ENCODE results near the gene MLF2. TPM values are rescaled to one million over a fixed set of nuclear protein-coding genes. Genes with fewer than 3 reads are reported as not detected.

MLF2 gene
- total and polyA plus RNA-seq, 2 of the 13 experiments (the other 11 are each of a cell fraction or from before 2014, with no cell fraction given) = 88.1 to 167 TPM

GRCh38 chr12:6778574-6779550, 25.9 kb upstream of the MLF2 start (continued):
- TF ChIP-seq SNAPC4 (CRISPR knock-in tag; IDR thresholded peaks at IDR 0.05) (0 out of 2 replicates have a peak, but pooled peaks have one; percentile 69), ZNF281 (CRISPR knock-in tag; IDR thresholded peaks at IDR 0.05; ENCODE audit: borderline replicate concordance) (peak; percentile 98), IKZF5 (CRISPR knock-in tag; IDR thresholded peaks at IDR 0.05) (peak; percentile 71), ARID4A (CRISPR knock-in tag; IDR thresholded peaks at IDR 0.05; ENCODE audit: borderline replicate concordance) (peak; percentile 65), SPEN (CRISPR knock-in tag; IDR thresholded peaks at IDR 0.05; ENCODE audit: low read depth) (peak; percentile 64; the same call in 1 of the 2 replicates), IKZF4 (CRISPR knock-in tag; IDR thresholded peaks at IDR 0.05; ENCODE audit: borderline replicate concordance, low read depth, not compliant biosample characterization) (peak; percentile 40), ZNF563 (CRISPR knock-in tag; IDR thresholded peaks at IDR 0.05) (peak; percentile 42; the same call in 1 of the 2 replicates), IRF2 (CRISPR knock-in tag; IDR thresholded peaks at IDR 0.05) (peak; percentile 72; the same call in 1 of the 2 replicates), ZNF800 (CRISPR knock-in tag; IDR thresholded peaks at IDR 0.05) (0 out of 2 replicates have a peak, but pooled peaks have one; percentile 57), PHF8 (CRISPR knock-in tag; IDR thresholded peaks at IDR 0.05) (peak; percentile 46; the same call in 1 of the 2 replicates)
